ENCODE measurements around the gene RB1.

RB1 gene

GRCh38 chr13:48457578-48458242, 154.2 kb downstream of the RB1 start:
- TF ChIP-seq CTCF (IDR thresholded peaks at IDR 0.05; ENCODE audit: low read length, missing control alignments), result no peak
- no peak overlapping the region for H3K4me3 ChIP-seq (replicated peaks; ENCODE audit: low read depth, low read length)
- no peak for DNase-seq (ENCODE audit: low read depth)

- H3K4me3 ChIP-seq (replicated peaks; ENCODE audit: low read depth, low read length), result no peak overlapping the region
- no peak for DNase-seq (ENCODE audit: low read depth)
- no peak for TF ChIP-seq CTCF (IDR thresholded peaks at IDR 0.05; ENCODE audit: low read length, missing control alignments)
Measured at GRCh38 chr13:48475230-48475629, 171.7 kb downstream of the RB1 start.

GRCh38 chr13:48476215-48476614, 172.7 kb downstream of the RB1 start:
- DNase-seq (ENCODE audit: low read depth), result no peak
- H3K4me3 ChIP-seq (replicated peaks; ENCODE audit: low read depth, low read length), result no peak overlapping the region
- no peak for TF ChIP-seq CTCF (IDR thresholded peaks at IDR 0.05; ENCODE audit: low read length, missing control alignments)

- no peak for TF ChIP-seq CTCF (IDR thresholded peaks at IDR 0.05; ENCODE audit: low read length, missing control alignments)
- no peak overlapping the region for H3K4me3 ChIP-seq (replicated peaks; ENCODE audit: low read depth, low read length)
- no peak for DNase-seq (ENCODE audit: low read depth)
Measured at GRCh38 chr13:48476686-48477085, 173.1 kb downstream of the RB1 start.

GRCh38 chr13:48477191-48477855, 173.8 kb downstream of the RB1 start:
- H3K4me3 ChIP-seq (replicated peaks; ENCODE audit: low read depth, low read length), result no peak overlapping the region
- DNase-seq (ENCODE audit: low read depth), result no peak
- TF ChIP-seq CTCF (IDR thresholded peaks at IDR 0.05; ENCODE audit: low read length, missing control alignments), result no peak

- TF ChIP-seq CTCF (IDR thresholded peaks at IDR 0.05; ENCODE audit: low read length, missing control alignments), result no peak
- no peak for DNase-seq (ENCODE audit: low read depth)
- no peak overlapping the region for H3K4me3 ChIP-seq (replicated peaks; ENCODE audit: low read depth, low read length)
Measured at GRCh38 chr13:48478391-48478790, 174.8 kb downstream of the RB1 start.

GRCh38 chr13:48483575-48483974, 180.0 kb downstream of the RB1 start:
- TF ChIP-seq CTCF (IDR thresholded peaks at IDR 0.05; ENCODE audit: low read length, missing control alignments), result no peak

More at GRCh38 chr13:48483575-48483974, 180.0 kb downstream of the RB1 start:
- H3K4me3 ChIP-seq (replicated peaks; ENCODE audit: low read depth, low read length), result no peak overlapping the region
- DNase-seq (ENCODE audit: low read depth), result no peak

All from fibroblast of pulmonary artery (primary cell).